ENCODE data around the gene C5orf63. TPM values are rescaled to one million over a fixed set of nuclear protein-coding genes. Genes with fewer than 3 reads are reported as not detected.

Gene C5orf63
- total RNA-seq, 1 experiment from 2014 or later = 2.2 TPM

DNA sequence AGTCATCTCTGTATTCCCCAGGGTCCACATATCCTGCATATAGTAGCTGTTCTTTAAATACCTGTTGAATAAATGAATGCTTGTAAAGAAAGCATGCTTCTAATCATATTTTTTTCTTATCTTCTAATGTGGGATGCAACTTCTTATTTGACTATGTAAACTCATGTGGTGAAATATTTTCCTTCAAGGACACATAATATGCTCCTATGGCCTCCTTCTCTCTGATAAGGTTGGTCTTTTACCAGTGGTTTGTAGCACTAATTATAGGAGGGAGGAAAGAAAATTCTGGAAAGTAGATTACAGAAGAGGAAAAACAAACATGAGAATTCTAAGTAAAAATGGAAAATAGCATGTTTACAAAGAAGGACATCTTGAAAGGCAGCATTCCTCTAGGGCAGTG, 28.6 kb upstream of the C5orf63 start:
- POLR2A ChIA-PET (ENCODE audit: low non-redundant PET) = no interaction called here
- CTCF ChIA-PET = no interaction called here

DNA sequence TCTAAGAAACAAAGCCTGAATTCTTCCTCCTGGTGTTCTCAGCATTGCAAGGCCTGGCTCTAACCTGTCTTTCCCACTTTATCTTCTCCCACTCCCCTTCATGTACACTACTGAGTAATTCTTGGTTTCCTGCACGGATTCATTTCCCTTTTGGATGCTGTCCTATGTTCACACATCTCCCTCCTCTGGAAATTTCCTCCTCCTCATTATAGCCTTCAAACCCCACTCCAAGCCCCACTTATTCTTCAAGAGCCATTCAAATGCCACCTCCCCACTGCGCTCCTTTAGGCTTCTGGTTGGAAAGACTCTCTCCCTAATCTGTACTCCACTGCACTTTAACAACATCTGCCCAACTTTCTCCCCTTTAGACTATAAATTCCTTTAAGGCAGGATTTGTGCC, 28.2 kb upstream of the C5orf63 start:
- no peak overlapping the region for H3K27ac ChIP-seq (ENCODE audit: low read depth, low read length, poor library complexity, severe bottlenecking)
- ChIA-PET CTCF (no interaction called here), POLR2A (ENCODE audit: low non-redundant PET) (no interaction called here)
- TF ChIP-seq, protein P1, sequence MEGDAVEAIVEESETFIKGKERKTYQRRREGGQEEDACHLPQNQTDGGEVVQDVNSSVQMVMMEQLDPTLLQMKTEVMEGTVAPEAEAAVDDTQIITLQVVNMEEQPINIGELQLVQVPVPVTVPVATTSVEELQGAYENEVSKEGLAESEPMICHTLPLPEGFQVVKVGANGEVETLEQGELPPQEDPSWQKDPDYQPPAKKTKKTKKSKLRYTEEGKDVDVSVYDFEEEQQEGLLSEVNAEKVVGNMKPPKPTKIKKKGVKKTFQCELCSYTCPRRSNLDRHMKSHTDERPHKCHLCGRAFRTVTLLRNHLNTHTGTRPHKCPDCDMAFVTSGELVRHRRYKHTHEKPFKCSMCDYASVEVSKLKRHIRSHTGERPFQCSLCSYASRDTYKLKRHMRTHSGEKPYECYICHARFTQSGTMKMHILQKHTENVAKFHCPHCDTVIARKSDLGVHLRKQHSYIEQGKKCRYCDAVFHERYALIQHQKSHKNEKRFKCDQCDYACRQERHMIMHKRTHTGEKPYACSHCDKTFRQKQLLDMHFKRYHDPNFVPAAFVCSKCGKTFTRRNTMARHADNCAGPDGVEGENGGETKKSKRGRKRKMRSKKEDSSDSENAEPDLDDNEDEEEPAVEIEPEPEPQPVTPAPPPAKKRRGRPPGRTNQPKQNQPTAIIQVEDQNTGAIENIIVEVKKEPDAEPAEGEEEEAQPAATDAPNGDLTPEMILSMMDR (conservative IDR thresholded peaks at IDR 0.05; ENCODE audit: low read depth, low read length) = no peak
- TF ChIP-seq EZH2 (IDR thresholded peaks at IDR 0.05; ENCODE audit: borderline replicate concordance, low read depth, low read length, poor library complexity, severe bottlenecking) = no peak
- DNase-seq (ENCODE audit: low spot score) = no peak
- intact Hi-C loops (cut with micrococcal nuclease; ENCODE audit: unreplicated experiment) = no loop called here
- H3K4me1 ChIP-seq (ENCODE audit: insufficient read depth, low read length, poor library complexity, severe bottlenecking) = no peaks in the 10 kb centered on the region
- no peaks in the 10 kb centered on the region for H3K9me3 ChIP-seq (ENCODE audit: low read depth, low read length, poor library complexity, severe bottlenecking)
- BruUV-seq (replicated peaks) = no TSS peak
- H3K4me3 ChIP-seq (ENCODE audit: low read depth, low read length, poor library complexity, severe bottlenecking) = no peak overlapping the region
- H3K36me3 ChIP-seq (ENCODE audit: insufficient read depth, low read length, poor library complexity, severe bottlenecking) = no peaks in the 10 kb centered on the region
- H3K27me3 ChIP-seq (replicated peaks; ENCODE audit: insufficient read depth, low read depth, low read length, poor library complexity) = no peaks in the 10 kb centered on the region

More for the DNA sequence above, 28.6 kb upstream of the C5orf63 start:
- H3K9me3 ChIP-seq (ENCODE audit: low read depth, low read length, poor library complexity, severe bottlenecking) = no peaks in the 10 kb centered on the region
- H3K4me1 ChIP-seq (ENCODE audit: insufficient read depth, low read length, poor library complexity, severe bottlenecking) = no peaks in the 10 kb centered on the region
- TF ChIP-seq, protein P1 (conservative IDR thresholded peaks at IDR 0.05; ENCODE audit: low read depth, low read length) = no peak
- TF ChIP-seq EZH2 (IDR thresholded peaks at IDR 0.05; ENCODE audit: borderline replicate concordance, low read depth, low read length, poor library complexity, severe bottlenecking) = no peak
- H3K27ac ChIP-seq (ENCODE audit: low read depth, low read length, poor library complexity, severe bottlenecking) = no peak overlapping the region
- intact Hi-C loops (cut with micrococcal nuclease; ENCODE audit: unreplicated experiment) = no loop called here
- no peak for DNase-seq (ENCODE audit: low spot score)
- no peaks in the 10 kb centered on the region for H3K36me3 ChIP-seq (ENCODE audit: insufficient read depth, low read length, poor library complexity, severe bottlenecking)
- no peaks in the 10 kb centered on the region for H3K27me3 ChIP-seq (replicated peaks; ENCODE audit: insufficient read depth, low read depth, low read length, poor library complexity)
- H3K4me3 ChIP-seq (ENCODE audit: low read depth, low read length, poor library complexity, severe bottlenecking) = no peak overlapping the region
- no TSS peak for BruUV-seq (replicated peaks)

DNA sequence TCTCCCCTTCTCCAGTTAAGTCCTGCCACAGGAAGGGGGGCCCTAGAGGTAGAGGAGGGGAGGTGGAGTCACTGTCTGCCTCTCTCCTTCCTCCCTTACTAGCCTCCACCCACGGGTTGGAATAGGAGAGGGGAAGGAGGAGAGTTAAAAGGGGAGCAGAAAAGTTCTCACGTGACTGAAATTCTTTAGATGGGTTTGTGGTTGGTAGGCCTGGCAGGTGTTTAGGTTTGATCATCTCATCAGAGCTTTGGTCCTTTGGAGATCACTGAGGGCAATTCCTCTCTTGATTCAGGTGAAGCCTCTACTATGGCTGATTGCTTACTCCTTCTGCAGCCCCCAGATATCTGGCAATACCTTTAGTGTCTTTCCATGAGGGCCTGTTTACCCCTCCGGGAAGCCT, 24.9 kb upstream of the C5orf63 start:
- H3K36me3 ChIP-seq (ENCODE audit: insufficient read depth, low read length, poor library complexity, severe bottlenecking) = no peaks in the 10 kb centered on the region
- H3K4me3 ChIP-seq (ENCODE audit: low read depth, low read length, poor library complexity, severe bottlenecking) = no peak overlapping the region
- intact Hi-C loops (cut with micrococcal nuclease; ENCODE audit: unreplicated experiment) = no loop called here
- H3K27ac ChIP-seq (ENCODE audit: low read depth, low read length, poor library complexity, severe bottlenecking) = no peak overlapping the region
- ChIA-PET CTCF (no interaction called here), POLR2A (ENCODE audit: low non-redundant PET) (no interaction called here)
- no peaks in the 10 kb centered on the region for H3K9me3 ChIP-seq (ENCODE audit: low read depth, low read length, poor library complexity, severe bottlenecking)
- no peaks in the 10 kb centered on the region for H3K27me3 ChIP-seq (replicated peaks; ENCODE audit: insufficient read depth, low read depth, low read length, poor library complexity)
- no peak for DNase-seq (ENCODE audit: low spot score)
- TF ChIP-seq, protein P1 (conservative IDR thresholded peaks at IDR 0.05; ENCODE audit: low read depth, low read length) = no peak
- no peak for TF ChIP-seq EZH2 (IDR thresholded peaks at IDR 0.05; ENCODE audit: borderline replicate concordance, low read depth, low read length, poor library complexity, severe bottlenecking)
- no peaks in the 10 kb centered on the region for H3K4me1 ChIP-seq (ENCODE audit: insufficient read depth, low read length, poor library complexity, severe bottlenecking)
- BruUV-seq (replicated peaks) = no TSS peak

Data from A673 (cell line).